Left renal cortex interstitium (tissue), 4 donors: Measurements from ENCODE around the gene PTPN21. TPM values are rescaled to one million over a fixed set of nuclear protein-coding genes. Genes with fewer than 3 reads are reported as not detected.

ENCODE experiments used
- DNase-seq, 4 donors: peaks; one replicate each; pipeline ENCODE4 v3.0.0-alpha.2; 2013; ENCODE audit warnings: low read depth in 4 of 4, low spot score in 2 of 4, missing footprints in 1 of 4
- polyA plus RNA-seq, 4 donors: library from polyadenylated mRNA; unstranded; fragments of 120-200 nt; gene quantifications; one replicate each; pipeline ENCODE4 v1.2.1, GENCODE V29; 2013; ENCODE audit not compliant: insufficient read length in 4 of 4

The PTPN21 gene
- polyA plus RNA-seq, 4 donors = 37.2 to 40.2 (median 38.8) TPM

DNA sequence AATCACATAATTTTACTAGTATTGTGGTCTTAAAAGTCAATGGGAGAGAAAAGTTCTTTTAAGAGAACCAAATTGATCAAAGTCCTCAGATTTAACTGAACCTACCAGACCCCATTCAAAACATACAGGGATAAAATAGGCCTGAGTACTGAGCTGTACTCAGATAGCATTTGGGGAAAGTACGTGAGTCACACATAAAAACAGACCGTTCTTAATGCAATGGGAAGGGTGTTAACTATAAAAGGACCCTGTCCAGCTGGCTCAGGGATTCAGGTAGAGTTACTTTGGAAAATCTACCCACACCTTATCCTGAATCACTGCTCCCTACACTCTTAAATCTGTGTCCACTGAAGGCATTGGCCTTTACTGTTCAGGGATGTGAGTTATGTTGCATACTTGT lies 78.0 kb downstream of the PTPN21 start:
- DNase-seq = no peak

DNA sequence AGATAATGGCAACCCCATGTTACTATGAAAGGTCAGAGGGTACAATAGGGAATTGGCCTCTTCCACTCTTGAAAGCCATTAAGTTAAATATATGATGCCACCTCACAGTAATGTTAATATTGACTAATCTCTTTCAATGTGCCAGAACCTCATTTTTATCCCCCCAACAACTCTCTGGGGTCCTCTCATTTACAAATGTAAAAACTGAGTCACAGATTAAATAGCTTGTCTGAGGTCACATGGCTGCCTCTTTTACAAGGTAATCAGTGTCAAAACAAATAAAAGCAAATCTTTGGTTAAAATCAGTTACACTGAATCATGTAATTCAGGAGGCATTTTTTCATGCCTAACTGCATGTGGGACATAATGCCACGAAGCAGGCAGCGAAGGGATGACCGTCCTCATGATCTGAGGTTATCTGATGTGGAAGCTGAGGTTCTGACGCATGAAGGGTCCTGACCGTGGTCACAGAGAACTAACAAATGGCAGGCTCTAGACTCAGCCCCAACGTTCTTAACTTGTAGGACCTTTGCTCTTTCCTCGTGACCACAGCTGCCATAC lies 78.5 kb downstream of the PTPN21 start:
- DNase-seq = no peak

DNA sequence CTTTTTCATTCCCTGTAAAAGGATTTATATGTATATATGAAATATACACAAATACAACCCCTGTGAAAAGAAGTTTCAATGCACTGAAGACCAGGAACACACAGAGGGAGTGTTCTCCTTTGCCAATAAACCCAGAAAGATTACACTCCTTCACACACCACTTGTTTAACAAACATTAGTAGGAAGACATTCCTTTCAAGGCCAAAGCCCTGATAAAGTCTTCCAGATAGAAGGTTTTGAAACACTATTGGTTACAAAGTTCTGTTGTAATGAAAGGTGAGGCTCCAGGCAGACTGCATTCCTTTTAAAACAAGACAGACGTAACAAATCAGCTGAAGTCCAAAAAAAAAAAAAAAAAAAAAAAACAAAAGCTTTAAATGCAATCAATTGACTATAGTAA lies 81.0 kb downstream of the PTPN21 start:
- DNase-seq = no peak

DNA sequence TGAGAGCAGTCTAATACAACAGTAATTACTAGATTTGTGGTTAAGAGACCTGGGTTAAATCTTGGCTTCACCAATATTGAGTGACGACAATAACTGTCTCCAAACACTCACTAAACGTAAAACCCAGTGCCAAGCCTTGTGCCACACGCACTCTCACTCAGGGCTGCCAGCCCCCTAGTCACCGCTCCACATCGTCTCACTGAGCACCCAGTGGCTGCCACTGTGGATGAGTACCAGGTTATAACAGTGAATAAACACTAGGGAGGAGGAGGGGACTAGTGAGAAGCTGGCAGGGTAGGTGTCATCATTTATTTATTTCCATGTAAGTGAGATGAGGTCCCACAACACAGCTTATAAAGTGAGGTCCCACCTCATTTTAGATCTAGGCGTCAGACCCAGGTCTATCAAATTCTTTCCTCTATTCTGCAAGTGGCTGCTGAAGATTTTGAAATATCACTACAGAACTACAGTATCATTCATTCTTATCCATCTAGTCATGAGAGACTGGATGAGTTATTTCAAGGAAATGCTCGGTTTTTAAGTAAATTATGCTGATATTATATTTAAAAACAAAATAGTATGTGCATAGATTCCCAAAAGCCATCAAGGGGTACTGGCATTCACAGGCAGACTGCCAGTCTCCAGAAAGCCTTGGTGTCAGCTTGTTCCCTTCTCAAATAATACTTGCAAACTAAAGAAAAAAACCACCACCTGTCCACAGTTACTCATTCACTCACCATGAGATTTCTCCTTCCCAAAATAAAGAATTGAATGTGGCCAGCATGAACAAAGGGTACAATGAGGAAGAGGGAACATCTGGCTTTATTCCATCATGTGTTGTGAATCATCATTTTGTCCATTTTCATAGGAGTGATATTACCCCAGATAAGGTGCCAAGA lies 84.0 kb downstream of the PTPN21 start:
- DNase-seq = no peak

DNA sequence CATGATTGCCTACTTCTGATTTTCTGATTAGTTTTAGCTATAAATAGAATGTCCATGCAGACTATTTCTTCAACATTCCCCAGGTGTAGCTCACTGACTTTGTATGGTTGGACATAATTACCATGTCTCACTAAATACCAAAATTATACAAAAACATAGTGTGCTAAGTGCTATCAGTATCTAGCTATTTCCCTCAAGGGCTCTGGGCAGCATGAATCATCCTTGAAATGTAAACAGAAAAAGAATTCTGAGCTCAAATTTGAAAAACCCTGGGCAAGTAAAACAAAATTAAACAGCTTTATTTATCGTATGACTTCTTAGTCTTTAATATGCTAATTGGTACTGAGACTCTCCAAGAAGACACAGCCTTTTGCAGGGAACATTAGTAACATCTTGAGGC lies 86.4 kb downstream of the PTPN21 start:
- DNase-seq = no peak

DNA sequence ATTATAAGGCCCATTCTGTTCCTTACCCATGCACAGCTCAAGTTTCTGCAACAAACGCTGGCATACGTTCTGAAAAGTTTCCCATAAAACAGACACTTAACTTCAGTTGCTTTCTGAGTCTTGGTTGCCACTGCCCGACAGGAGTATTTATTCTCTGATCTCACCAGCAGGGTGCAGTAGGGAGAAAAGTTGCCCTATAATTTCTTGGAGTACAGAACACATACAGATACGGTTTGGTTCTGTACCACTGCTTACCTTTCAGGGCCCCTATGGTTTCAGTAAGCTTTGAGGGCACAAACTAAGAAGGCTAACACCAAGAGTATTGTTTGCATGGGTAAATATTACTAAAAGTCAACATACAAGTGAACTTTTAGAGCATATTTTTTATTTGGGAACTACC lies 91.5 kb downstream of the PTPN21 start:
- DNase-seq = no peak

DNA sequence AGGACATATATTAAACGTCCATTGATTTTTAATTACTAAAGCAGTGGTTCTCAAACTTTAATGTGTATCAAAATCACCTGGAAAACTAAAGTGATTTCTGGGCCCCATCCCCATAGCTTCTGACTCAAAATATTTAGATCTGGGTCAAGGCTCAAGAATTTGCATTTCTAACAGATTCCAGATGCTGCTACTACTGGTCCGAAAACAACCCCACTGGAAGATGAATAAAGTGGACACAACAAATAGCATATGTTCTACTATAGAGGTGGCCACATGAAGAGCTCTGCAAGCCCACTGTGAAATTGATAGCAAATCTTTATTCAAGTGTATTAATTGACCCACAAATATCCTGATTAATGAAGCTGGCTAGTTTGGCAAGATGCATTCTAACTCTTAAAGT lies 99.9 kb downstream of the PTPN21 start:
- DNase-seq = no peak

DNA sequence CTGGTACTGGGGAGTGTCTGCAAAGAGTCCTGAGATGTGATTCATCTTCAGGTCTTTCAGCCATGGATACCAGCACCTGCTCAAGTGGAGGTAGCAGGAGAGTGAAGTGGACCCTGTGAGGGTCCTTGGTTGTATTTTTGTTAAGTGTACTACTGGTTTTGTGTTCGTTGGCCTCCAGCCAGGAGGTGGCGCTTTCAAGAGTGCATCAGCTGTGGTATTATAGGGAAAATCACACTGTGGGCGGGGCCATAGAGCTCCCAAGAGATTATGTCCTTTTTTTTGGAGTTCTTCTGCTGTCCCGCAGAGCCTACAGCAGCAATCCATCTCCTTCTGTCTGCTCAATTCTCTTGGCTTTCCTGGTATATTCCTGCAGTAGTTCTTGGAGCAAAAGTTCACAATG lies 102.6 kb downstream of the PTPN21 start:
- no peak for DNase-seq

DNA sequence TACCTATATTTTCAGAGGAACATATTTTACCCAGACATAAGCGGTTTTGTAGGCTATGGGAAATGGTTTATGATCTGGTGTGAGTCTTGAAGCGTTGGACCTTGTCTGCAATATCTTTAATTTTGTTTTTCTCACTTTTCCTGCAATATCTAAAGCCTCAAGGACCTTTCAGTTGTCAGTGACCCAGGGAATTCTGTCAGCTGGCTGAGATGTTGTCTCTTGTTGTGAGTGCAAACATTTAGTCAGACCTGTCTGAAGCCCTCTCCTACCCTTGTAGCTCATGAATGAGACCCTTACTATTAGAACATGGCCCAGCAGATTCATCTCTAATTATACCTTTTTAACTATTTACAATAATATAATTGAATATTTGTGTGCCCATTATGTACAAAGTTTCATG lies 115.7 kb downstream of the PTPN21 start:
- DNase-seq = no peak

DNA sequence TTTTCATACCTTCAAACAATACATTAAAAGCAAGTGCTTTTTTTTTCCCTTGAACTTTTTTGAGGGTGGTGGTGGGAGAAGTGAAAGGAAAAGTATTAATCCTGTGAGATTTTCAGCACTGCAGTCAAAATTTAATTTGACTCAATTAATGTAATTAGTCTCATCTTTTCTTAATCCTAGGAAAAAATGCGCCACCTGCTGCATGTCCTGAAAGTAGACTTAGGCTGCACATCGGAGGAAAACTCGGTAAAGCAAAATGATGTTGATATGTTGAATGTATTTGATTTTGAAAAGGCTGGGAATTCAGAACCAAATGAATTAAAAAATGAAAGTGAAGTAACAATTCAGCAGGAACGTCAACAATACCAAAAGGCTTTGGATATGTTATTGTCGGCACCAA lies 117.1 kb downstream of the PTPN21 start:
- no peak for DNase-seq

DNA sequence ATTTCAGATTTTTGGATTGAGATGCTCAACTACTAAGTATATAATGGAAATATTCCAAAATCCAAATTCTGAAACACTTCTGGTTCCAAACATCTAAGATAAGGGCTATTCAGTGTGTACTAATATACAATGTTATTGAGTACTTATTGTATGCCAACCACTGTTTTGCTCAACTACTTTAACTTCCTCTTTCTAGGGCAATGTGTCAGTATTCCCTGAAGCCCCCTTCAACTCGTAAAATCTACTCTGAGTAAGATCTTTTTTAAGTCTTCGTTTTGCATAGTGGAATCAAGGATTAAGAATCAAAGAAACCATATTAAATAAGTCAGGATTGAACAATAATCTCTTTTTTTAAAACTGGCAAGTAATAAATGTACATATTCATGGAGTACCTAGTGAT lies 123.8 kb downstream of the PTPN21 start:
- DNase-seq = no peak

DNA sequence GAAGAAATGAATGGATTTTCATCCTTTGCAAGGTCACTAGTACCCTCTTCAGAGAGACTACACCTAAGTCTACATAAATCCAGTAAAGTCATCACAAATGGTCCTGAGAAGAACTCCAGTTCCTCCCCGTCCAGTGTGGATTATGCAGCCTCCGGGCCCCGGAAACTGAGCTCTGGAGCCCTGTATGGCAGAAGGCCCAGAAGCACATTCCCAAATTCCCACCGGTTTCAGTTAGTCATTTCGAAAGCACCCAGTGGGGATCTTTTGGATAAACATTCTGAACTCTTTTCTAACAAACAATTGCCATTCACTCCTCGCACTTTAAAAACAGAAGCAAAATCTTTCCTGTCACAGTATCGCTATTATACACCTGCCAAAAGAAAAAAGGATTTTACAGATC lies 128.5 kb downstream of the PTPN21 start:
- no peak for DNase-seq

DNA sequence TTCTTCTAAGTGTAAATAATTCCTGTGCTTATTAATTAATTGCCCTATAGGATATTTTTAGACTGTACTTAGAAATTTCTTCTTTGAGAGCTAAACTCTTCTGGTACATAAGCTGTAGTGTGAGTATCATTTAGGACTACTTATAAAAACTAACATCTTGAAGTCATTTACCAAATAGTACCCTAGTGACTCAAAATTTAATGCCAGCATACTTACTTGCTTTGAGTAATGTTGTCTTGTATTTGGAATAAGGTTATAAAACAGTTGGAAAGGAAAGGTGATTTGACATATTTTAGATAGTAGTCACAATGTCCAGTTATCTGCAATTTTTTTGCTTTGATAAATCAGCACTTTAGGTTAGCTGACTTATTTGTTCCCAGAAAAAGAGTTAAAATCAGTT lies 130.2 kb downstream of the PTPN21 start:
- no peak for DNase-seq

DNA sequence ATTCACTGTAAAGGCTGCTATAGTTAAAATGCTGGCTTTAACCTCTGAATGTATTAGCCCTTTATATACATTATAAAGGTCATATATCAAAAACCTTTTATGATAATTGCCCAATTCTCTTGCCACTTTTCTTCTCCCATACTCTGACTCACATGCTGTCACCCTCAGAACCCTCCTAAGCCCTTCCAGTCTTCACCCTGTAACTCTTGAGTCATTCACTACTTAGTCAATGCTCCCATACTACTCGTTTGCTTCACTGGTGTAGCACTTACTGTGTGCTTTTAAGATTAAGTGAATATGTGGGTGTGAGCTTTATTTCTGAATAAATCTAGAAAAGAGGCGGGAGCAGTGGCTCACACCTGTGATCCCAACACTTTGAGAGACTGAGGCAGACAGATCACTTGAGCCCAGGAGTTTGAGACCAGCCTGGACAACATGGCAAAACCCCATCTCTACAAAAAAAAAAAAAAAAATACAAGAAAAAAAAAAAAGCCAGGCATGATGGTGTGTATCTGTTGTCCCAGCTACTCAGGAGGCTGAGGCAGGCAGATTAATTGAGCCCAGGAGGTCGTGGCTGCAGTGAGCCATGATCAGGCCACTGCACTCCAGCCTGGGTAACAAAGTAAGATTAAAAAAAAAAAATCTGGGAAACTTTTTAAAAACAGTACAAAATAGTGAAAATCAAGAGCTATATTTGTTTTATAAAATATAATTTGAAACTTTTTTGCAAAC lies 131.7 kb downstream of the PTPN21 start:
- no peak for DNase-seq

DNA sequence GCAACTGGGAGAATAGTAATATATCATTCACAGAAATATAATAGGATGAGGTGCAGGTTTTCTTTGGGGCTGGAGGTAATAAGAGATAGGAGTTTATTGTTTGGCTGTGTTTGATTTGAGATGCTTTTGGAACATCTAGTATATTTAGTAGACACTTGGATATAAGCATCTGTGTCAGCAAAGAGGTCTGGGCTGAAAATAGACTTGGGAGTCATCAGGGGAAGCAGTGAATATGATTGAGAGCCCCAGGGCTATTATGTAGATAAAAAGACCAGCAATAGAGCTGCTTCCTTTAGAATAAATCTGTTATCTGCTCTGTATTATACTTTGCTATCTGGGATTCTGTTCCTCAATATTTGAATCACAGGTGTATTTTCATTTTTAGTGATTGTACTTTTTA lies 132.8 kb downstream of the PTPN21 start:
- no peak for DNase-seq

DNA sequence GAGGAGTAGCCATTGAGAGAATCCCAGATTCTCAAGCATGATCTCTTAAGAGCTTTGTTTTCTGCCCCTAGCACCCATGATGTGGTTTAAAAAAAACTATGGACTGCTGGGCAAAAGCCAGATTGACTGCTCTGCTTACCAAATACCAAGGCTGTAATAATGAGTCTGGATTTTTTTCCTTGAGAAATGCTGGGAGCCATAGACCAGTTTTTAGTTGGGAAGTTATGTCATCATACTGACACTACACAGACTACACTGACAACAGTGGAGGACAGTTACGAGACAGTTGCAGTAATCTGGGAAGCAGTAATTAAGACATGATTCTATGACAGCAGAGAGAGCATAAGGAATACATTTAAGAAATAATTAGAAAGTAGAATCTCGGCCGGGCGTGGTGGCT lies 133.5 kb downstream of the PTPN21 start:
- DNase-seq = no peak

DNA sequence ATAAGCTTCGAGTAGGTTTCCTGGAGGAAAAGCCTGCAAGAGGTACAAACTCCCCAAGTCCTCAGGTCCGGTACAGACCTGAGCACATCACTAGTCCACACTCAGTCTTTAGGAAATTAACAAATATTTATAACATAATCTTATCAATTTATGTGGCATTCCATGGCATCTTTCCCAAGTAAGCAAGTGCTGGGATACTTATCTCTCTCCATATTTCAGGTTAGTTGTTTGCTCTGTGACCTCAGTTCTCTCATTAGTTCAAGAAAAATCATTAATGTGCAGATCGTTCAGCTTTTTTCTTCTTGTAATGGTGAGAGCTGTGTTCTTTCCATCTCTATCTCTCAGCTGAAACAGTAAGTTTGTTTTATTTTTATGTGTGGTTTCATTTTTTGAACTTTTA lies 134.6 kb downstream of the PTPN21 start:
- no peak for DNase-seq

DNA sequence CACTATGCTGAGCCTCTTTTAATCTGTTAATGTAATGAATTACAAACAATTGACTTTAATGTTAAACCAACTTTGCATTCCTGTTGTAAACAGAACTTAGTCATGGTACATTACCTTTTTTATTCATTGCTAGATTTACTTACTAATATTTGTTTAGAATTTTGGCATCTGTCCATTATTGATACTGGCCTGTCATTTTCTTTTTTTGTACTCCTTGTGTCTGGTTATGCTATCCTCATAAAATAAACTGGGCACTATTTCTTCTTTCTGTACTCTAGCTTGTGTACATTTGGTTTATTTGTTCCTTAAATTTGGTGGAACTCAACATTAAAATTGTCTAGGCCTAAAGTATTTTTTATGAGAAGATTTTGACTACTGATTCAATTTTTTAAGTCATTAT lies 137.2 kb downstream of the PTPN21 start:
- DNase-seq = no peak
